ENCODE results near the gene CHN2.

CHN2 gene

DNA sequence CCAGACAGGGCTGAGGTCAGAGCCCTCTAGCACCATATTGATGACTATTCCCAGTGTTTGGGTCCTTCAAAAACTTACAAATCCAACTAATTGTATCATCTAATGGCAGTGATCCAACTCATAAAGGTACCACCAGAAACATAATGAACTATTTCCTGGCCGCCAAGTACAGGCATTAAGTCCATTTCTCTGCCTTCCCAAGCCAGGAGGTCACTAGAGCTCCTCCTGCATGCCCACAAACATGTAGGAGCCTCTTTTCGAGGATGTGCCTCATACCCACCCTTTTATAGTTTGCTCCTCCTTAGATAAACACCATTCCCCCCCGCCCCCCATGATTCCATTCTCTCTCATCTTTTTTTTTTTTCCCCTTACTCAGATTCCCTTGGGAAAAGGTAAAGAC, 91.3 kb downstream of the CHN2 start:
- TF ChIP-seq SIN3A (IDR thresholded peaks at IDR 0.05; ENCODE audit: borderline replicate concordance, insufficient read depth, low read length) (no peak), FOXP2 (optimal IDR thresholded peaks at IDR 0.05; ENCODE audit: borderline replicate concordance, extremely low read depth, extremely low read length, insufficient read depth) (no peak), POLR2AphosphoS5 (IDR thresholded peaks at IDR 0.05; ENCODE audit: low read depth, low read length) (no peak), TAF1 (IDR thresholded peaks at IDR 0.05; ENCODE audit: borderline replicate concordance, insufficient read depth, low read length) (no peak)
- TF ChIP-seq, protein P1, sequence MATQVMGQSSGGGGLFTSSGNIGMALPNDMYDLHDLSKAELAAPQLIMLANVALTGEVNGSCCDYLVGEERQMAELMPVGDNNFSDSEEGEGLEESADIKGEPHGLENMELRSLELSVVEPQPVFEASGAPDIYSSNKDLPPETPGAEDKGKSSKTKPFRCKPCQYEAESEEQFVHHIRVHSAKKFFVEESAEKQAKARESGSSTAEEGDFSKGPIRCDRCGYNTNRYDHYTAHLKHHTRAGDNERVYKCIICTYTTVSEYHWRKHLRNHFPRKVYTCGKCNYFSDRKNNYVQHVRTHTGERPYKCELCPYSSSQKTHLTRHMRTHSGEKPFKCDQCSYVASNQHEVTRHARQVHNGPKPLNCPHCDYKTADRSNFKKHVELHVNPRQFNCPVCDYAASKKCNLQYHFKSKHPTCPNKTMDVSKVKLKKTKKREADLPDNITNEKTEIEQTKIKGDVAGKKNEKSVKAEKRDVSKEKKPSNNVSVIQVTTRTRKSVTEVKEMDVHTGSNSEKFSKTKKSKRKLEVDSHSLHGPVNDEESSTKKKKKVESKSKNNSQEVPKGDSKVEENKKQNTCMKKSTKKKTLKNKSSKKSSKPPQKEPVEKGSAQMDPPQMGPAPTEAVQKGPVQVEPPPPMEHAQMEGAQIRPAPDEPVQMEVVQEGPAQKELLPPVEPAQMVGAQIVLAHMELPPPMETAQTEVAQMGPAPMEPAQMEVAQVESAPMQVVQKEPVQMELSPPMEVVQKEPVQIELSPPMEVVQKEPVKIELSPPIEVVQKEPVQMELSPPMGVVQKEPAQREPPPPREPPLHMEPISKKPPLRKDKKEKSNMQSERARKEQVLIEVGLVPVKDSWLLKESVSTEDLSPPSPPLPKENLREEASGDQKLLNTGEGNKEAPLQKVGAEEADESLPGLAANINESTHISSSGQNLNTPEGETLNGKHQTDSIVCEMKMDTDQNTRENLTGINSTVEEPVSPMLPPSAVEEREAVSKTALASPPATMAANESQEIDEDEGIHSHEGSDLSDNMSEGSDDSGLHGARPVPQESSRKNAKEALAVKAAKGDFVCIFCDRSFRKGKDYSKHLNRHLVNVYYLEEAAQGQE (IDR thresholded peaks at IDR 0.05; ENCODE audit: insufficient read depth in 1 of 2, low read depth in 2 of 2, low read length in 2 of 2) = no peak

DNA sequence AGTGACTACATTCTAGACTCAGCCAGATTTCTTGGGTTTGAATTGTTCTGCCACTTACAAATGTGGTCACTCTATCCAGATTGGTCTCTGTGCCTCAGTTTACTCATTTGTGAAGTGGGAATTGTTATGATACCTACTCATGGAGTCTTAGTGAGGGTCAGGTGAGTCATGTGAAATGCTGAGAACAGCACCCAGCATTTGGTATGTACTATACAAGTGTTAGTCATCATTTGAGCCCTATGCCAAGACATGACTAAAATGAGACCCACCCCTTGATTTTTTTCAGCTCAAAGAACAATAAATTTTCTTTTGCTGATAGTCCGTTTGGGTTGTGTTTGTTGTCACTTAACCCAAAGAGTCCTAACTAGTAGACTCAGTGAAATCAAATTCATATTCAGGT, 92.8 kb downstream of the CHN2 start:
- no peak for TF ChIP-seq TAF1 (IDR thresholded peaks at IDR 0.05; ENCODE audit: borderline replicate concordance, insufficient read depth, low read length)
- no peak for TF ChIP-seq SIN3A (IDR thresholded peaks at IDR 0.05; ENCODE audit: borderline replicate concordance, insufficient read depth, low read length)
- TF ChIP-seq POLR2AphosphoS5 (IDR thresholded peaks at IDR 0.05; ENCODE audit: low read depth, low read length) = no peak
- TF ChIP-seq FOXP2 (optimal IDR thresholded peaks at IDR 0.05; ENCODE audit: borderline replicate concordance, extremely low read depth, extremely low read length, insufficient read depth) = no peak
- TF ChIP-seq, protein P1 (IDR thresholded peaks at IDR 0.05; ENCODE audit: insufficient read depth in 1 of 2, low read depth in 2 of 2, low read length in 2 of 2) = no peak

DNA sequence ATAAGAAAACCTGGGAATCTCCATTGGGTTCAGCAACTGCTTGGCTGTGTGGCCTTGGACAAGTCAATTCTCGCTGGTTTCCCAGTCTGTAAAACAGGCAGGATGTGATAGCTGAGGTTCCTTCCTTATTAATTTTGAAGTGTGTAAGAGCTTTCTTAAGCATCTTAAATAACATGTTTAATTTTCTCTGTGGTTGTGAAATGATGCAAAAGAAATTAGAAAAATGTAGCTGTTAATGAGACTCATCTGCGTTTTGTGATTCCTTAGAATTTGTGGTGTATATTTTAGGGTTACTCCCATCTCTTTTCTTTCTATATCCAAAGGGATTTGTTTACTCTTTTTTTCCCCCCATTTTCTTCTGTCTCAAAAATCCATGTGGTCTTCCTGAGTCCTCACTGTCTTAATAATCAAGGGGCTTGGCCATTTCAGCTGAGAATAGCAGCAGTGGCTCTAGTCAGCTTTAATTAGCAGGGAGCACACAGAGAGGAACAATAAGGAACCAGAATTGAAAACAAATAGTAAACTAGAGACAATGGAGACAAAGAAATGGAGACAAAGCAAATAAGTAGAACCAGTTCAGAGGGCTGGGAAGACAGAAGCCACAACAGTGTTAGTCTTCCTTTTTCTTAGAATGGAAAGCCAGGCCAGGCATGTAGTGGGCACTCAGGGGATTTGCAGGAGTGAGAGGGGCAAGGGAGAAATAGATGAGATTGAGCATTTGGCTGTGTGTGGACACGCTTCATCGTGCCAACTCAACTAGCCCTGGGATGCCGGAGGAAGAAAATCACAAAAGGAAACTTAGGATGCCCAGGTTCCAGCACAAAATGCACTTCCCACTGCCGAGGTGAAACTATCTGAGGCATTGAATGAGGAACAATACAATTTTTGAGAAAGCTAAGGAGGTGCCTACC, 93.9 kb downstream of the CHN2 start:
- TF ChIP-seq, protein P1 (IDR thresholded peaks at IDR 0.05; ENCODE audit: insufficient read depth in 1 of 2, low read depth in 2 of 2, low read length in 2 of 2) = no peak
- TF ChIP-seq POLR2AphosphoS5 (IDR thresholded peaks at IDR 0.05; ENCODE audit: low read depth, low read length) (no peak), TAF1 (IDR thresholded peaks at IDR 0.05; ENCODE audit: borderline replicate concordance, insufficient read depth, low read length) (no peak), SIN3A (IDR thresholded peaks at IDR 0.05; ENCODE audit: borderline replicate concordance, insufficient read depth, low read length) (no peak), FOXP2 (optimal IDR thresholded peaks at IDR 0.05; ENCODE audit: borderline replicate concordance, extremely low read depth, extremely low read length, insufficient read depth) (no peak)

DNA sequence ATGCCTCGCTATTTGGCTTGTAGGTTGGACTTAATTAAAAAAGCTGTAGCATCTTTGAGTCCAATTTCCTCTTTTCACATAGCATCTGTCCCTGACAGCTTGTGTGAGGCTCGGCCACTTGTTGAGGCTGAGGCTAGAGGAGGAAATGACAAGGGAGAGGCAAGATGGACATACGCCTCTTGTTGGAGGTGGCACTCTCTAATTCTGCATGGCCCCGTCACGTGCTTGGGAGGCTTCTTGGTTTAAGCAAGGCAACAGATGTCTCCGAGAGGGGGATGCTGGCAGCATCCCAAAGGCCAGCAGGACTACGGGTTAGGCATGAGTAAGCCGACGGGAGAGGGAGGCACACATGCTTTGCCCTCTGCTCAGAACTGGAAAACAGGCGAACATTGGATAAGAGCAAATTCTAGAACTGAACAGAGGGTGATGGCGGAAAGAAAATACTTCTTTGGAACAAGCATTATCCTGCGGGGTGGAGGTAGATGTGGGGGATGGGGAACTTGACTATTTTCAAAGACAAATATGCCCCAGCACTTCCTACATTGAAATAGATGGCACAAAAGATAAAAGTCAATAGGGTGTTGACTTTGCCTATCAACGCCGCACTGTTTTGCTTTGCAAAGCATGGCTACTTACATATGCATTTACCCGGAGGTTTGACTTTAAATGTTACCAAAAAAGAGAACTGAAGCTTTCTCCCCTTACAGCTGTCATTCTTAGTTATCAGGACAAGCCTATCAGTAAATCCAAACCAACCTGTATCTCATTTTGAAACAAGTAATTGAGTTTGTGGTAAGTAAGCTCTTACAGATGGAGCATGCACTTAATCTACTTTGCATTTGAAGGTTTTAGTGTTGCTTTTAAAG, 94.8 kb downstream of the CHN2 start:
- no peak for TF ChIP-seq SIN3A (IDR thresholded peaks at IDR 0.05; ENCODE audit: borderline replicate concordance, insufficient read depth, low read length)
- no peak for TF ChIP-seq FOXP2 (optimal IDR thresholded peaks at IDR 0.05; ENCODE audit: borderline replicate concordance, extremely low read depth, extremely low read length, insufficient read depth)
- TF ChIP-seq, protein P1 (IDR thresholded peaks at IDR 0.05; ENCODE audit: insufficient read depth in 1 of 2, low read depth in 2 of 2, low read length in 2 of 2) = no peak
- TF ChIP-seq POLR2AphosphoS5 (IDR thresholded peaks at IDR 0.05; ENCODE audit: low read depth, low read length) = no peak
- no peak for TF ChIP-seq TAF1 (IDR thresholded peaks at IDR 0.05; ENCODE audit: borderline replicate concordance, insufficient read depth, low read length)

Data from PFSK-1 (cell line).